SKM-1 treated with dmso at 0.1 percent for 144 hours (cell line): ENCODE data around the gene OR9G4.

Source experiments
- DNase-seq: peaks from one replicate; lab custom pipeline; 2025; ENCODE audit not compliant: unreplicated experiment; lab: John Stamatoyannopoulos, UW

The OR9G4 gene

GRCh38 chr11:56748597-56748996, at the start of gene OR9G4:
Gene OR9G4, minus strand, starts transcription at chr11:56748697. Its CDS starts 4,931 bp downstream, at chr11:56743766.
- no peak for DNase-seq

GRCh38 chr11:56783448-56784041, 35.0 kb upstream of the OR9G4 start:
- DNase-seq = peak; percentile 33

GRCh38 chr11:56782167-56782847, 33.8 kb upstream of the OR9G4 start:
- DNase-seq = peak; percentile 20

- DNase-seq = no peak
Observed at GRCh38 chr11:56776809-56777208, 28.3 kb upstream of the OR9G4 start.

GRCh38 chr11:56764976-56765375, 16.5 kb upstream of the OR9G4 start:
- no peak for DNase-seq

GRCh38 chr11:56751480-56751879, 3.0 kb upstream of the OR9G4 start:
- no peak for DNase-seq

GRCh38 chr11:56750190-56750589, 1.7 kb upstream of the OR9G4 start:
- DNase-seq = no peak

GRCh38 chr11:56740886-56741285, 7.6 kb downstream of the OR9G4 start:
- DNase-seq = no peak

- DNase-seq = no peak
Observed at GRCh38 chr11:56740107-56740506, 8.4 kb downstream of the OR9G4 start.

- no peak for DNase-seq
Observed at GRCh38 chr11:56720513-56720912, 28.0 kb downstream of the OR9G4 start.

- DNase-seq = no peak
Observed at GRCh38 chr11:56716379-56716854, 32.1 kb downstream of the OR9G4 start.

- no peak for DNase-seq
Observed at GRCh38 chr11:56714206-56714605, 34.3 kb downstream of the OR9G4 start.

GRCh38 chr11:56706486-56706885, 42.0 kb downstream of the OR9G4 start:
- no peak for DNase-seq

GRCh38 chr11:56705784-56706396, 42.6 kb downstream of the OR9G4 start:
- no peak for DNase-seq

- DNase-seq = no peak
Observed at GRCh38 chr11:56700914-56701485, 47.5 kb downstream of the OR9G4 start.

- no peak for DNase-seq
Observed at GRCh38 chr11:56700242-56700913, 48.1 kb downstream of the OR9G4 start.

- DNase-seq = no peak
Observed at GRCh38 chr11:56698795-56699194, 49.7 kb downstream of the OR9G4 start, which contains the start of gene OR9G1. Gene OR9G1, plus strand, starts transcription at chr11:56699095. Its CDS starts 1,293 bp downstream, at chr11:56700388.

GRCh38 chr11:56693428-56693827, 55.1 kb downstream of the OR9G4 start:
- no peak for DNase-seq
